Measurements from ENCODE around the gene SLC25A33.

The SLC25A33 gene

GRCh38 chr1:9592510-9593075 is 53.3 kb downstream of the SLC25A33 start:
- DNase-seq (ENCODE audit: low read depth in 1 of 2, low spot score in 1 of 2), result no peak
- H3K27ac ChIP-seq (replicated peaks), result peak overlapping the region; percentile 58; the same call in 1 of the 2 replicates
- no peaks in the 10 kb centered on the region for H3K27me3 ChIP-seq (ENCODE audit: insufficient read depth, poor library complexity, severe bottlenecking)
- H3K4me3 ChIP-seq (replicated peaks; ENCODE audit: insufficient read depth, low read length), result no peak overlapping the region
- TF ChIP-seq, protein P1, sequence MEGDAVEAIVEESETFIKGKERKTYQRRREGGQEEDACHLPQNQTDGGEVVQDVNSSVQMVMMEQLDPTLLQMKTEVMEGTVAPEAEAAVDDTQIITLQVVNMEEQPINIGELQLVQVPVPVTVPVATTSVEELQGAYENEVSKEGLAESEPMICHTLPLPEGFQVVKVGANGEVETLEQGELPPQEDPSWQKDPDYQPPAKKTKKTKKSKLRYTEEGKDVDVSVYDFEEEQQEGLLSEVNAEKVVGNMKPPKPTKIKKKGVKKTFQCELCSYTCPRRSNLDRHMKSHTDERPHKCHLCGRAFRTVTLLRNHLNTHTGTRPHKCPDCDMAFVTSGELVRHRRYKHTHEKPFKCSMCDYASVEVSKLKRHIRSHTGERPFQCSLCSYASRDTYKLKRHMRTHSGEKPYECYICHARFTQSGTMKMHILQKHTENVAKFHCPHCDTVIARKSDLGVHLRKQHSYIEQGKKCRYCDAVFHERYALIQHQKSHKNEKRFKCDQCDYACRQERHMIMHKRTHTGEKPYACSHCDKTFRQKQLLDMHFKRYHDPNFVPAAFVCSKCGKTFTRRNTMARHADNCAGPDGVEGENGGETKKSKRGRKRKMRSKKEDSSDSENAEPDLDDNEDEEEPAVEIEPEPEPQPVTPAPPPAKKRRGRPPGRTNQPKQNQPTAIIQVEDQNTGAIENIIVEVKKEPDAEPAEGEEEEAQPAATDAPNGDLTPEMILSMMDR (IDR thresholded peaks at IDR 0.05; ENCODE audit: insufficient read depth, low read length), result no peak
- TF ChIP-seq POLR2AphosphoS5 (IDR thresholded peaks at IDR 0.05; ENCODE audit: low read depth) (no peak), GABPA (IDR thresholded peaks at IDR 0.05; ENCODE audit: low read depth) (no peak), REST (IDR thresholded peaks at IDR 0.05; ENCODE audit: insufficient replicate concordance, low read depth) (no peak), SPI1 (IDR thresholded peaks at IDR 0.05; ENCODE audit: borderline replicate concordance, low read depth) (no peak)

- H3K4me3 ChIP-seq (replicated peaks; ENCODE audit: insufficient read depth, low read length), result no peak overlapping the region
- TF ChIP-seq, protein P1 (IDR thresholded peaks at IDR 0.05; ENCODE audit: insufficient read depth, low read length), result no peak
- TF ChIP-seq GABPA (IDR thresholded peaks at IDR 0.05; ENCODE audit: low read depth), result no peak
- no peak for TF ChIP-seq SPI1 (IDR thresholded peaks at IDR 0.05; ENCODE audit: borderline replicate concordance, low read depth)
- TF ChIP-seq POLR2AphosphoS5 (IDR thresholded peaks at IDR 0.05; ENCODE audit: low read depth), result no peak
- no peak for TF ChIP-seq REST (IDR thresholded peaks at IDR 0.05; ENCODE audit: insufficient replicate concordance, low read depth)
- no peak for DNase-seq (ENCODE audit: low read depth in 1 of 2, low spot score in 1 of 2)
- peak overlapping the region; percentile 58 for H3K27ac ChIP-seq (replicated peaks)
- no peaks in the 10 kb centered on the region for H3K27me3 ChIP-seq (ENCODE audit: insufficient read depth, poor library complexity, severe bottlenecking)
These were observed 53.9 kb downstream of the SLC25A33 start for GRCh38 chr1:9593147-9593491.

DNA sequence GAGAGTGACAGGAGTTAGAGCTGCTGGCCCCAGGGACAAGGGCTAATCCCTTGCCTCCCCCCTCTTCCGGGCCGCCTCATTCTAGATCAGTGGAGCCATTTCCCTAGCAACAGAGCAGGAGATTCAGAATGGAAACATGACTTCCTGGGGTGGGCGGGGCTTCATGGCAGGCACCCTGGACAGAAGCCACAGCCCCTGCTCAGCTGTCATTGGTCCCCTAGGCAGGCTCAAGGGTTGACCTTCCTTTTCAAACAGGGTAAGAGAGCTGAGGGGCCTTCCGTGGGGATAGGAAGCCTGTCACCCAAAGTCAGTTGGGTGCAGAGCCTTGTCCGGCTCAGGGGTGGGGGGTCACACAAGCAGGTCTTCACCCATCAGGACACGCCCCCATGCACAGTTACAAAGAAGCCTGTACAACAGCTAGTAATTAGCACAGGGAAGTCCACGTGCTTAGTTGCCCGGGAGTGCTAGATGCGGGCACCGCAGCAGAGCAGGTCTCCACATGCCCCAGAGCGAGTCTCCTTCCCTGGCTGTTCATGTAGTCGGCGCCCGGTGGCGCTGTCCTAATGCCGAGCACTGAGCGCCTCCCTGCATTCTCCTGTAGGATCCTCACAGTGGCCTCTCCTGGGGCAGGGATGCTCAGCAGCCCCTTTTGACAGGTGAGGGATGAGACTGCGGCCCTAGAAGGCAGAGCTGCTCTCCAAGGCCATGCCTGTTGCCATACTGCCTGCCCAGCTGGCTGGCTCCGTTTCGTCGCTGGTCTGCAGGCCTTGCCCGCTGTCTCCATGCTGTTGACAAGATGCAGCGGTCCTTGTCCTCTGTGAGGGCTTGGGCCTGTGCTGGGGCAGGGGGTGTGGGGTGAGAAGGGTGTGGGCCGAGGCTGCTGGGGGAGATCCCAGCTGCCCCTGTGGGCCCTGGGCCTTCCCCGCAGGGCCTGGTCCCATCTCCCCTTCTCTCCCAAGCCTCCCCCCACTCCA is 54.5 kb downstream of the SLC25A33 start:
- no peak for TF ChIP-seq POLR2AphosphoS5 (IDR thresholded peaks at IDR 0.05; ENCODE audit: low read depth)
- peak; percentile 70; the same call in 1 of the 2 replicates for TF ChIP-seq SPI1 (IDR thresholded peaks at IDR 0.05; ENCODE audit: borderline replicate concordance, low read depth)
- peak; percentile 88 for TF ChIP-seq REST (IDR thresholded peaks at IDR 0.05; ENCODE audit: insufficient replicate concordance, low read depth)
- H3K27me3 ChIP-seq (ENCODE audit: insufficient read depth, poor library complexity, severe bottlenecking), result no peaks in the 10 kb centered on the region
- no peak overlapping the region for H3K4me3 ChIP-seq (replicated peaks; ENCODE audit: insufficient read depth, low read length)
- peak; percentile 57 to 86 for DNase-seq (ENCODE audit: low read depth in 1 of 2, low spot score in 1 of 2)
- H3K27ac ChIP-seq (replicated peaks), result peak overlapping the region; percentile 58
